ENCODE data around the gene WDR62.

WDR62 gene

DNA sequence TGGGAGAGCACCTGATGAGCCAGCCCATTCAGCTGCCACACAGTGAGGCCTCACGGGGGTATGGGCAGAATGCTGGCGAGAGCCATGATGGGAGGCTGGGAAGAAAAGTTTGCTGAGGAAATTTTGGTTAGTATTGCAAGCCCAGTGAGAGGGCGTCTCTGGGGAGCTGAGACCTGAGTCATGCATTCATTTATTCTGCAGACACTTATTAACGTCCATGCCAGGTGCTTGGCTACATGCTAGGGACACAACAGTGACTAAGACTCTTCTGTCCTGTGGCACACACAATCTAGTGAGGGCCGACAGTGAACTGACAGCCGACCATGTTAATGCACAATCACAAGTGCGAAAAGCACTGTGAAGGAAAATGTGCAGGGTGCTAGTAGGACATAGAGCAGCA, 27.2 kb downstream of the WDR62 start:
- no peak for DNase-seq

DNA sequence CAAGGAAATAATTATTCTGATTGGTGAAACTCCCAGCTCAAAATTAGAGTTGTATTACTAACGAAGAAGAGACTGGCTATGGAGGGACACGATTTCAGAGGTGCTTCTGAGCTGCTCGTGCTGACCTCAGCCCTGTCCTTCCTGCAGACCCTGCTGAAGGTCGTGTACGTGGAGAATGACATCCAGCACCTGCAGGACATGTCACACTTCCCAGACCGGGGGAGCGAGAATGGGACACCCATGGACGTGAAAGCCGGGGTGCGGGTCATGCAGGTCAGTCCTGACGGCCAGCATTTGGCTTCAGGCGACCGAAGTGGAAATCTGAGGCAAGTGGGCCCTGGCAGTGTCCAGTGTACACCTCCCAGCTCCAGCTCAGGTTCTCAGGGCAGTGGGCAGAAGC, 28.2 kb downstream of the WDR62 start:
- no peak for DNase-seq

DNA sequence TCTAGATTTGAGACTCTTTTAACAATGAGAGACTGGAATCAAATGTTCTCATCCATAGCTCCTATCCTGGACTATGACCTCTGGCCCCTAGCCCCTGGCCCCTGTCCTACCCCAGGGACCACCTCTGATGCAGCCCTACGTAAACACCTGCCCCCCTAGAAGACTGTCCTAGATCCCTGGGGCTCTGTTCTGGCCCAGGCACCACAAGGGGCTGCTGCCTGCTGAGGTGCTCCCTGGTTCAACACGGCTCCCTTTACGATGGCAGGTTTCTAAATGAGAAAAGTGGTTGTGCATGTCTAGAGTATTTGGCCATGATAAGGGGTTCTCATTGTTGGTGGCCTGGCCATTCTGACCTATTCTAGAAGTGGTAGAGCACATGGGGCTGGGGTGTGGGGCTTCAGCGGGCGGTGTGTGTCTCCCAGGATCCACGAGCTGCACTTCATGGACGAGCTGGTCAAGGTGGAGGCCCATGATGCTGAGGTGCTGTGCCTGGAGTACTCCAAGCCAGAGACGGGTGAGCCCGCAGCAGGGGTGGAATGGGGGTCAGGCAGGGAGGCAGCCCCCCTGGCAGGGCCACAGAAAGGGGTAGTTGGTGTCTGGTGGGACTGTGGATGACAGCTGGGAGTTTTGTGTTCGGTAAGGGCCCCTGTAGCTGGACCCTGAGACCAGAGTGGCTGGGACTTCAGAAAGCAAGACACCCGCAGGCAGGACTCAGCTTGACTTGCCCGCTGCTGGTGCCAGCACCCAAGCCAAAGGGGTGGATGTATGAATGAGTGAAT, 29.7 kb downstream of the WDR62 start:
- no peak for DNase-seq

DNA sequence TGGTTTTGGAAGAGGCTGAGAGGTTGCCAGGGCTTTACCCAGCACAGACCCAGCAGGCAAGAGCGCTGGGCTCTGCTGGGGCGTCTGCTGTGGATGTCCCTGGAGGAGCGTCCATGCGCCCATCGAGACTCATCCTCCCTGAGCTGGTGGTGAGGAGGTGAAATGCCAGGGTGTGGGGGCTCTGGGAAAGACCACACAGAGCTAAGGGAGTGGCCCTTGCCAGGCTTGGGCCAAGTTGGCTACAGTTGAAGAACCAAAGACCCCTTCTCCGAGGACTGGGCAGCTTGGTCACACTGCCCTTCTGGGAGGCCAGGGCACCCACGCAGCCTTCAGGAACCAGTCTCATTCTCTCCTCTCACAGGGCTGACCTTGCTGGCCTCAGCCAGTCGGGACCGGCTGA, 31.6 kb downstream of the WDR62 start:
- no peak for DNase-seq

DNA sequence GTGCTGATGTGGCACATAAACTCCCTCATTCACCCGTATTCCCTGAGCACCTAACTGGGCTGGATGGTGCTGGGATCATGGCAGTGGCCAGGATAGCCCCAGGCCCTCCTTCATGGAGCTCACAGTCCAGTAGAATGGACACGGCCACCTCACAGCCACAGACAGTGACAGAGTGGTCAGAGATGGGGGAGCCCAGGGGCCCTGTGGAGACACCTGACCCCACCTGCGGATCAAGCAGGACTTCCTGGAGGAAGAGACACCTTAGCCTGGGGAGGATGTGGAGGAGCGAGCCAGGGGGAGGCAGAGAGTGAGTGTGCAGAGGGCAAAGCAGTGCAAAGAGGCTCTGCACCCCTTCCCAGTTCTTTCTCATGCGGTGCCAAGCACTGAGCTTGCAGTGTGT, 35.1 kb downstream of the WDR62 start:
- DNase-seq = no peak

DNA sequence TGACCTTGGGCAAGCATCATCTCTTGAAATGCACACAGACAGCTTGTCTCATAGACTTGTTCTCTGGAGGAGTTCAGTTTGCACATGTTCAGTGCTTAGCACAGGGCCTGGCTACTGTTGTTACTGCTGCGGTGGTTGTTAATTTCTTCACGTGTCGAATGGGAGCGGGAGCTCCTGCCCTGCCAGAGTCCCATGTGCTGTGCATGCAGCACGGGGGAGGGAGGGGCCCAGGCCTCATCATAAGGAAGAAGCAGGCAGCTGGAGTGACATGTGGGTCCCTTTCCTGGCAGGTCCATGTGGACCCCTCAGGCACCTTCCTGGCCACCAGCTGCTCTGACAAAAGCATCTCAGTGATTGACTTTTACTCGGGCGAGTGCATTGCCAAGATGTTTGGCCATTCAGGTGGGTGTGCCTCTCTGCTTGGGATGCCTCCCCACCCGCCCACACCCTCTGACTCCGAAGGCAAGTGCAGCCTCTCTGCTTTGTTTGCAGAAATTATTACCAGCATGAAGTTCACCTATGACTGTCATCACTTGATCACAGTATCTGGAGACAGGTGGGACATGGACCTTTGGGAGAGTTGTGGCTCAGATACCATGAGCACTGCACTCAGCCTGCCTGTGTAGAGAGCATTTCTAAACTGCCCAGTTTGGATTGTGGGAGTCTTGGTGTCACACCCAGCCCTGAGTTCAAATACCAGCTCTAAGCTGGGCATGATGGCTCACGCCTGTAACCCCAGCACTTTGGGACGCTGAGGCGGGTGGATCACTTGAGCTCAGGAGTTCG, 36.4 kb downstream of the WDR62 start:
- DNase-seq = no peak

DNA sequence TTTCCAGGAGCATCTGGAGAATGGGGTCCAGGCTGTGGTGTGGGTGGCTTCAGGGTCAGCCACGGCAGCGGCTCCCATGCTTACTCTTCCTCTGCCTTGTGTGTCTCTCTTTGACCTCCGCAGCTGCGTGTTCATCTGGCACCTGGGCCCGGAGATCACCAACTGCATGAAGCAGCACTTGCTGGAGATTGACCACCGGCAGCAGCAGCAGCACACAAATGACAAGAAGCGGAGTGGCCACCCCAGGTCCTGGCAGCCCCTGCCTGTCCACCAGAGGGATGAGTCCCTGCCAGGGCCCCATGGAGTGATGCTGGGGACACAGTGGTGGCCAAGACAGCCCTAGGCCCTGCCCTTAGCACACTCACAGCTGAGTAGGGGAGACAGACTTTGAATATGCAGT, 37.9 kb downstream of the WDR62 start:
- no peak for DNase-seq

DNA sequence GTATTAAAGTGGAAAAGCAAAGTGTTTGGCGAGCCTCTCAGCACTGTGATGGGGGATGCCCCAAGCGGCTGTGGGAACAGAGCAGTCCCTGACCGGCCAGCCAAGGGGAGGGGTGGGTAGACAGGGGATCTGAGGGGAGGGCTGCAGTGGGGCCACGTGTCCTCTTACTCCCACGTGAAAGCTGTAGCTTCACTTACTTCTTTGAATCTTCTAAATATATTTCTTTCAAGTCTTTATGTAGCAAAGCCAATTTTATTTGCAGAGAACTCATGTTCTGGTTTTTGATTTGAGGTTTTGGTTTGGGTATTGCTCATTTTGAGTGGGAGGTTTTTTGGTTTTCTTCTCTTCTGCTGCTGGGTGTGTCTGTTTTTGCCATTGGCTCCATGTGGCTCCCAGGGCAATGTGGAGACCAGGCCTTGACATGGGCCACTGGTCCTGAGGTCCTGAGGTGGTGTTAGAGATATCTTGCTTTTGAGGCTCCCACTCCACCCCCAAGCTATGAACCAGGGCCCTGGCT, 38.5 kb downstream of the WDR62 start:
- peak; percentile 60 to 62 for DNase-seq

DNA sequence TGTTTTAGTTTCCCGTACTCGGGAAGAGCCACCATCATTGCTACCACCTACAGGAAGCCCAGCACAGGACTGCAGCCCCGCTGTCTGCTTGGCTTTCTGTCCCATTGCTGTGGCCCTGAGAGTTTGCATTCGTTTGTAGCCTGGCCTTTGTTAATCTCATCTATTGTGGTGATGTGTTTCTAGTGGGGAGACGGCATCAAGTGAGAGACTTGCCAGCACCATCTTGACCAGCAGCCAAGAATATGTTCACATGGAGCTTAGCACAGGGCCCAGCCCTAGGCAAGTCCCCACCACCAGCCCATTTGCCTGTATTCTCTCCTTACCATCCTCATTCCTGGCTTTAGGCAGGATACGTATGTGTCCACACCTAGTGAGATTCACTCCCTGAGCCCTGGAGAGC, 39.0 kb downstream of the WDR62 start:
- no peak for DNase-seq

DNA sequence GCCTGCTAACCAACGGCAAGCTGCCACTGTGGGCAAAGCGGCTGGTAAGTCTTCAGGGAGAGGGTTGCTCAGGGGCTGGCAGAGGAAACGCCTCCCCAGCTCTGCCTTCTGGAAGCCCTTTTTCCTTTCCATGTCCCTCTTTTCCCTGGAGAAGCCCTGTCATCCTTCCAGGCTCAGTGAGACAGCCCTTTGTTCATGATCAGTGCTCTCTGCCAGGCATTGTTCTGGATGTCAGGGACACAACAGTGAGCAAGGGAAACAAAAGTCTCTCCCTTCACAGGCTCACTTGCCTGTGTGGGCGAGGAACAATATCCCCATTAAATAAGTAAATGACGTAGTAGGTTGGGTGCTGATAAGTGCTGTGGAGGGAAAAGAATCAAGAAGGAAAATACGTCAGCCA, 42.3 kb downstream of the WDR62 start:
- no peak for DNase-seq

DNA sequence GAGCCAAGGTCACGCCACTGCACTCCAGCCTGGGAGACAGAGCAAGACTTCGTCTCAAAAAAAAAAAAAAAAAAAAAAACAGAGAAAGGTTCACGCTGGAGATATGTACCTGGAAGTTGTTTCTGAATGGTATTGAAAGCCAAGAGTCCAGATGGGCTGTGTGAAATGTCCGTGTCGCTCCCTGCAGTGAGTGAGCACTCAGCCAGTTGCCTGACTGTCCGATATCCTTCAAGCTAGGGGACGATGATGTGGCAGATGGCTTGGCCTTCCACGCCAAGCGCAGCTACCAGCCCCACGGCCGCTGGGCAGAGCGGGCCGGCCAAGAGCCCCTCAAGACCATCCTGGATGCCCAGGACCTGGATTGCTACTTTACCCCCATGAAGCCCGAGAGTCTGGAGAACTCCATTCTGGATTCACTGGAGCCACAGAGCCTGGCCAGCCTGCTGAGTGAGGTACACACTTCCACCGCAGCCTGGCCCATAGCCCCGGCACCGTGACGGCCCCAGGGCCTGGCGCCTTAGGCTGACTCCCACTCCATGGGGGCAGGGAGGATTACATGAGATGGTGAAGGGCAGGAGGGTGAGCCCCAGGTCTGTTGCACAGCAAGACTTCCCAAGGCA, 44.6 kb downstream of the WDR62 start:
- DNase-seq = no peak

DNA sequence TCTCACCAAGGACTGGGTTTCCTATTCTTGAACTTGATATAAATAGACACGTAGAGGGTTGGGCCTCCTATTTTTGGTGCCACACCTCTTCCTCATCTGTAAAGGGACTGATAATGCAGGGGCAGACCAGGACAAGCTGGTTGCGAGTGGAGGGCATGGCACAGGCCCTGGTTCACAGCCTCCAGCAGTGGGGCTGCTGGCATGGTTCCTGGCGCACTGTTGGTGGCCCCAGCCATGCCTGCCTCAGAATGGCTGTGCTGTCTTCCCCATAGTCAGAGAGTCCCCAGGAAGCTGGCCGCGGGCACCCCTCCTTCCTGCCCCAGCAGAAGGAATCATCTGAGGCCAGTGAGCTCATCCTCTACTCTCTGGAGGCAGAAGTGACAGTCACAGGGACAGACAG, 45.8 kb downstream of the WDR62 start:
- DNase-seq = no peak

DNA sequence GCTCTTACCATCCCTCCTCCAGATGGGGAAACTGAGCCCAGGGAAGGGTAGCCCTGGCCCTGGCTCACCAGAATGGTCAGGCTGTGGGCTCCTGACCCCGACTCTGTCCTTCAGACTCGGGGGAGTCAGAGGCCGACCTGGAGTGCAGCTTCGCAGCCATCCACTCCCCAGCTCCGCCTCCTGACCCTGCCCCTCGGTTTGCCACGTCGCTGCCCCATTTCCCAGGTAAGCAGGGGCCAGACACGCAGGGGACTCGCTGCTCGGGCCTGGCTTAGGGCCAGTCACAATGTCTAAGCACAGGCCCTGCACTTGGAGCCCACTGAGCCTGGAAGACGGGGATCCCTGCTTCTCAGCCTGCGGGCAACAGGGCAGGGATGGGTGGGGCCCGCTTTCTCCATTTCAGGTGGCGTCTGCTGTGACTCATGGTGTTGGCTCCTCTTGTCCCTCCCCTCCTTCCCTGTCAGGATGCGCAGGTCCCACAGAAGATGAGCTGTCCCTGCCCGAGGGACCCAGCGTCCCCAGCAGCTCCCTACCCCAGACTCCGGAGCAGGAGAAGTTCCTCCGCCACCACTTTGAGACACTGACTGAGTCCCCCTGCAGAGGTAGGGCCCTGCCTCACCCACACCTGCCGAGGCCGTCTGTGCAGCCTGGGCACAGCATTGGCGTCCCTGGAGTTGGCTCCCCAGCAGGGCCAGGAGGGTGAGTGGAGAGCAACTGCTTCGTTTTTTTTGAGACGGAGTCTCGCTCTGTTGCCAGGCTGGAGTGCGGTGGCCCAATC, 47.0 kb downstream of the WDR62 start:
- no peak for DNase-seq

DNA sequence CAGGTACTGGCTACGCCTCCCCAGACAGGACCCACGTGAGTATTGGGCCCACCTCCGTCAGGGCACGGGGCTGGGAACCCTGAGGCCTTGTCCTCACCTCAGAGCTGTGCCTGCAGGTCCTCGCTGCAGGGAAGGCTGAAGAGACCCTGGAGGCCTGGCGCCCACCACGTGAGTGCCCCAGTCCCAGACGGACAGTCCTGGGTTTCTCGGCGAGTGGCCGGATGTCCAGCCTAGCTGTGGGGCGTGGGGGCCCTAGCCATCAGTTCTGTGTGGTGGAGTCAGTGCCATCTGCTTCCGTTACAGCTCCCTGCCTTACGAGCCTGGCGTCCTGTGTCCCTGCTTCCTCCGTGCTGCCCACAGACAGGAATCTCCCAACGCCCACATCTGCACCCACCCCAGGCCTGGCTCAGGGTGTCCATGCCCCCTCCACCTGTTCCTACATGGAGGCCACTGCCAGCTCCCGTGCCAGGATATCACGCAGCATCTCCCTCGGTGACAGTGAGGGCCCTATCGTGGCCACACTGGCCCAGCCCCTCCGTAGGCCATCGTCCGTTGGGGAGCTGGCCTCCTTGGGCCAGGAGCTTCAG, 48.4 kb downstream of the WDR62 start:
- no peak for DNase-seq

DNA sequence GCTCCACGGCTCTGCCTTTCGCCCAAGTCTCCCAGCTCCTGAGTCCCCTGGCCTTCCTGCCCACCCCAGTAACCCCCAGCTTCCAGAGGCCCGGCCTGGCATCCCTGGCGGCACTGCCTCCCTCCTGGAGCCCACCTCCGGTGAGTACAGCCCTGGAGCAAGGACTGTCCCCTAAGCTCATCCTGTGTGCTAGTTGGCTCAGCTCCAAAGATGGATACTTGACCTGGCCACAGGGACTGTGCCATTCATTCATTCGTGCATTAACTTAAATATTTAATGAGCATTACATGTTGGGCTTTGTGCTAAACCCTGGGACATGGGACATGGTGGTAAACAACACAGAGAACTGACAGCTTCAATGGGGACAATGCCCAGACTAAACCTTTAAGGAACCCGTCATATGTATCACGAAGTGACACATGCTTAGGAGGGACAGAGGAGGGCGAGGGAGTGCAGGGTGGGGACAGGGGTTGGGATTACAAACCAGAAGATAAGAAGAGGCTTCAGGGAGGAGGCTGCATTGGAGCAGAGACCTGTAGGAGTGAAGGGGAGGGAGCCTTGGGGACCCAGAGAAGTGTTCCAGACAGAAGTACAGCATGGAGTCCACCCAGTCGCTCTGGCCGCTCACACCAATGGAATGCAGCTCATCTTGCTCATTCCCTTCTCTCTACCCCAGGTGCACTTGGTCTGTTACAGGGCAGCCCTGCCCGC, 49.3 kb downstream of the WDR62 start:
- DNase-seq = no peak

DNA sequence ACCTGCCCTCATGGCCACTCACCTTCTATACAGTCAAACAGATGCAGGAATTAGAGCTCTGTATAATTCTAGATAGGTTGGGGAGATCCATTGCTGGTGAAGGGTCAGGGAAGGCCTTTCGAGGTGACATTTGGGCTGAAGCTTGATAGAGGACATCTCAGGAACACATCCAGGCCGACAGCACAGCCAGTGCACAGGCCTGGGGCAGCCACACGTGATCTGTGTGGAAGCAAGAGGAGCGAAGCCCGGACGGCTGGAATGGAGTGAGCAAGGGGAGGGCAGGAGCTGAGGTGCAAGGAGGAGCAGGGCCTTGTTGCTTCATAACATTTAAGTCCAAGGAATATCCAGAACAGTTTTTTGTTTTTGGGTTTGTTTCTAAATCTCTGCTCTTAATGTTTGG, 51.7 kb downstream of the WDR62 start:
- no peak for DNase-seq

DNA sequence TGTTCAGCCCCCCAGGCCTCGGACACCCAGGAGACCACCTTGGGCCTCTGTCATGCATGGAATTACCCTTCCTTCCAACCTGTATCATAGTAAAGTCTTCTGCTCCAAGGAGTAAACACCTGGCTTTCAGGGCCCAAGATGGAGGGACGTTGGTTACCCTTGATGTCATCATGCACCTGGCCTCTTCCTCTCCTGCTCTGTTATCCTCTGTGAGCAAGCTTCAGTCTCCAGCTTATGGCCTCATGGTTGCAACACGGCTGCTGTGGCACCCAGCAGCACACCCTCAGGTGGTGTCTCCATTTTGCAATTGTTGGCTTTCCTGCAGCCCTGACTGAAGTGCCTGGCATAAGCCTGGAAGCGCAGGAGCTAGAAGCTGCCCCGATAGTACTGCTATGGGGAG, 52.3 kb downstream of the WDR62 start:
- no peak for DNase-seq

DNA sequence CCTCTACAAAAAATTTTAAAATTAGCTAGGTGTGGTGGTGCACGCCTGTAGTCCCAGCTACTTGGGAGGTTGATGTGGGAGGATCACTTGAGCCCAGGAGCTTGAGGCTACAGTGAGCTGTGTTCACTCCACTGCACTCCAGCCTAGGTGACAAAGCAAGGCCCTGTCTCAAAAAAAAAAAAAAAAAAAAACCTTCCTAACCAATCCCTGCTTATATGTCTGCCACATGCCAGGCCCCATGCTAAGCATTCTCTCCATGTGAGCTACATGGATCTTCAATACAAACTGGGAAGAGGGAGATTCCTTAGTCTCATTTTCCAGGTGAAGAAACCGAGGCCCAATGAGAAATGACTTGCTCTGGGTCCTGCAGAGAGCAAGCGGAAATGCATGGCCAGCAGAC, 54.0 kb downstream of the WDR62 start:
- no peak for DNase-seq

DNA sequence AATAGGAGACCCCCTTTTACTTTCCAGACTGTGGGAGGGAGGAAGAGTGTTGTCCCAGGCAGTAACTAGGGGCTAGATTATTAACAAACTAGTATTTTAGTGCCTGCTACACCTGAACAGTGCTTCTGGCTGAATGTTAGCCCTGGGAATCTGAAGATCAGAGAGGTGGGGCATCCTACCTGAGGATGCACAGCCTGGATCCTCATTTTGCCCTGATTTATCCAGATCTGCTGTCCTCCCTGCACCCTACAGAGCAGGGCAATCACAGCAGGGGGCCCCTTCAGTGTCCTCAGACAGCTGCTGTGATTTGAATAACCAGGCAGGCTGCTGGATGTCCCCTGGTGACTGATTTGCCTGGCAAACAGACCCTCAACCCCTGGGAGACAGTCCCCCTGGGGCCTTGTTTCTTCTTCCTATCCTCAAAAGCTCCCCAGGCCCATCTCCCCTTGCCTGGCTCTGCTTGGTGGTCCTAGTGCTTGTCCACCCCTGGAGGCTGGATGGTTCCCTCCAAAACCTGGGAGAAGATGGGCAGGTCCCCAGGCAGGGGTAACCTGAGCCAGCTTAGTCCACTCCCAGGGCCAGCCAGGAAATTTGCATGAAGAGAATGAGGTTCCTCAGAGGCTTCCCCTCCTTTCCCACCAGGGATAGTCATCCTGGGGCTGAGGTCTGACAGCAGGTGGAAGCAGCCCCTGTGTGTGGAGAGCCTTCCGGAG, 55.9 kb downstream of the WDR62 start, which contains the start of gene OVOL3:
Gene OVOL3 (plus strand): TSS at position 657 of the 713 bp plus-strand sequence. CDS start 60 bp downstream, outside the sequence.
- no peak for DNase-seq

DNA sequence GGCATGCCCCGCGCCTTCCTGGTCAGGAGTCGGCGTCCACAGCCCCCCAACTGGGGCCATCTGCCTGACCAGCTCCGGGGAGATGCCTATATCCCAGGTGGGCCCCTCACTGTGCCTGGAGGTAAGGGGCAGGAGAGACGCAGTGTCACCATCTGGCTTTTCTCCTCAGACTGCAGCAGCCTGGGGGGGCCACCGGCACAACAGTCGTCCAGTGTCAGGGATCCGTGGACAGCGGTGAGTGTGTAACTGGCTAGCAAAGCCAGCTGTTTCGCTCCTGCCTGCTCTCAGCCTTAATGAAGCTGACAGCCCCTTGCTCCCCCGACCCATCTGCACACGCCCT, 56.5 kb downstream of the WDR62 start:
- DNase-seq = no peak

DNA sequence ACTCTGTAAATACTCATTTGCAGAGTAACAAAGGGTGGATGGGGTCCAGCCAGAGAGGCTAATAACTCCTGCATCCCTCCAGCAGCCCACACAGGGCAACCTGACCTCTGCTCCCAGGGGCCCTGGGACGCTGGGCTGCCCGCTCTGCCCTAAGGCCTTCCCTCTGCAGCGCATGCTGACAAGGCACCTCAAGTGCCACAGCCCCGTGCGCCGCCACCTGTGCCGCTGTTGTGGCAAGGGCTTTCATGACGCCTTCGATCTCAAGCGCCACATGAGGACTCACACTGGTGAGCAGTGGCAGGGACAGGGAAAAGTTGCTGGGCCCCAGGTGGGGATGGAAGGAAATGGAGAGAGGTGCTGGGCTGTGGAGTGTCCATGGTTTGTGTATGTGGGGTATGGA, 58.0 kb downstream of the WDR62 start:
- DNase-seq = no peak

Data from activated T-cell treated with anti-CD3 and anti-CD28 coated beads, Interleukin-2, amount 50 U/mL, for 48 hours (primary cell).